Measurements from ENCODE around the gene NR1D2.

GRCh38 chr3:23993556-23994243 lies 48.6 kb downstream of the NR1D2 start:
- TF ChIP-seq CTCF (IDR thresholded peaks at IDR 0.05) (no peak), POLR2A (IDR thresholded peaks at IDR 0.05) (no peak)

Data from Peyer's patch (tissue), 4 donors.